HL-60 (cell line): Measurements from ENCODE around the gene DIP2C.

ENCODE experiments used
- DNase-seq, 2 experiments: peaks; one replicate each; pipeline ENCODE4 v3.0.0-alpha.2; 2010 to 2020; ENCODE audit warnings: low read depth in 1 of 2, low spot score in 1 of 2
- H3K27ac ChIP-seq: fragments of 250-450 bp; sonication (Bioruptor Pico); replicated peaks from 2 replicates; pipeline ENCODE4 v1.5.1; 2020; ENCODE audit warnings: mild to moderate bottlenecking, moderate library complexity
- H3K27me3 ChIP-seq: fragments of 250-450 bp; sonication (Bioruptor Pico); 2 replicates; pipeline ENCODE4 v1.5.1; 2021; ENCODE audit warnings: mild to moderate bottlenecking, moderate library complexity; ENCODE audit not compliant: insufficient read depth, poor library complexity, severe bottlenecking
- H3K4me3 ChIP-seq: replicated peaks from 2 replicates; pipeline ENCODE4 v1.5.1; 2011; ENCODE audit warnings: mild to moderate bottlenecking, control low read depth, low read length; ENCODE audit not compliant: insufficient read depth
- GABPA ChIP-seq: IDR thresholded peaks from 2 replicates; pipeline ENCODE4 v1.6.1; 2012; ENCODE audit warnings: low read depth
- POLR2AphosphoS5 ChIP-seq: IDR thresholded peaks from 2 replicates; pipeline ENCODE4 v1.6.1; 2012; ENCODE audit warnings: low read depth
- SPI1 ChIP-seq: IDR thresholded peaks from 2 replicates; pipeline ENCODE4 v1.6.1; 2012; ENCODE audit warnings: low read depth, mild to moderate bottlenecking, borderline replicate concordance
- TF ChIP-seq, protein P1 (sequence below): IDR thresholded peaks from 2 replicates; pipeline ENCODE4 v1.6.1; 2012; ENCODE audit warnings: low read depth; ENCODE audit not compliant: insufficient replicate concordance
- TF ChIP-seq, protein P2 (sequence below): IDR thresholded peaks from one replicate; pipeline ENCODE4 v1.5.1; 2011; ENCODE audit warnings: low read length, control low read depth, inconsistent platforms; ENCODE audit not compliant: insufficient read depth

The DIP2C gene

DNA sequence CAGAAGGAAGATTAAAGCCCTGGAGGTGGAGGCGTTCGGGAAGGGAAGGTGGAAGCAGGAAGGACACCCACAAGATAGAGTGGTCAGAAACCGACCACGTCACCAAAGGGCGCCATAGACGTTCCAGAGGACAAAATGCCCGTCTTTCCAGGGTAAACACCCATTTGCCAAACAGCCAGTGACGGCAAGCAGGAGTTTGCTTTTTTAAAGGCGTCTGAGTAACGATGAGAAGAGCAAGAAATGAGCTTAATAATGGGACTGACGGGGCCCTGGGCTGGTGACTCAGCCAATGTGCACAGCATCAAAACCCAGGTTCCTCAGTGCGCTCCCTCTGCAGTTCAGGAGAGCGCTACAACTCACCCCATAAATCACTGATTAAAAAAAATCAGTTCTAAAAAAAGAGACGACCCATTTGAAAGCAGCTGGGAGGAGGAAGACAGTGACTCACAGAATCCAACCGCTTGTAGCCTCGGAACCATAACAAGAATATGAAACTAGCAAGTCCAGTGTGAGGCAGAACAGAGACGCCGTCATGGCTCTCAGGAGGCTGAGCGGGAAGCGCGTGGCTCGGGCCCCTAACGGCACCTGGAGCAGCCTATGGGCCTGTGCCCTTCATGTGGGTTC is 5.9 kb downstream of the DIP2C start:
- no peak for DNase-seq
- TF ChIP-seq POLR2AphosphoS5, result no peak
- TF ChIP-seq, protein P1, sequence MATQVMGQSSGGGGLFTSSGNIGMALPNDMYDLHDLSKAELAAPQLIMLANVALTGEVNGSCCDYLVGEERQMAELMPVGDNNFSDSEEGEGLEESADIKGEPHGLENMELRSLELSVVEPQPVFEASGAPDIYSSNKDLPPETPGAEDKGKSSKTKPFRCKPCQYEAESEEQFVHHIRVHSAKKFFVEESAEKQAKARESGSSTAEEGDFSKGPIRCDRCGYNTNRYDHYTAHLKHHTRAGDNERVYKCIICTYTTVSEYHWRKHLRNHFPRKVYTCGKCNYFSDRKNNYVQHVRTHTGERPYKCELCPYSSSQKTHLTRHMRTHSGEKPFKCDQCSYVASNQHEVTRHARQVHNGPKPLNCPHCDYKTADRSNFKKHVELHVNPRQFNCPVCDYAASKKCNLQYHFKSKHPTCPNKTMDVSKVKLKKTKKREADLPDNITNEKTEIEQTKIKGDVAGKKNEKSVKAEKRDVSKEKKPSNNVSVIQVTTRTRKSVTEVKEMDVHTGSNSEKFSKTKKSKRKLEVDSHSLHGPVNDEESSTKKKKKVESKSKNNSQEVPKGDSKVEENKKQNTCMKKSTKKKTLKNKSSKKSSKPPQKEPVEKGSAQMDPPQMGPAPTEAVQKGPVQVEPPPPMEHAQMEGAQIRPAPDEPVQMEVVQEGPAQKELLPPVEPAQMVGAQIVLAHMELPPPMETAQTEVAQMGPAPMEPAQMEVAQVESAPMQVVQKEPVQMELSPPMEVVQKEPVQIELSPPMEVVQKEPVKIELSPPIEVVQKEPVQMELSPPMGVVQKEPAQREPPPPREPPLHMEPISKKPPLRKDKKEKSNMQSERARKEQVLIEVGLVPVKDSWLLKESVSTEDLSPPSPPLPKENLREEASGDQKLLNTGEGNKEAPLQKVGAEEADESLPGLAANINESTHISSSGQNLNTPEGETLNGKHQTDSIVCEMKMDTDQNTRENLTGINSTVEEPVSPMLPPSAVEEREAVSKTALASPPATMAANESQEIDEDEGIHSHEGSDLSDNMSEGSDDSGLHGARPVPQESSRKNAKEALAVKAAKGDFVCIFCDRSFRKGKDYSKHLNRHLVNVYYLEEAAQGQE, result no peak
- no peak for TF ChIP-seq GABPA
- no peak for TF ChIP-seq SPI1
- TF ChIP-seq, protein P2, sequence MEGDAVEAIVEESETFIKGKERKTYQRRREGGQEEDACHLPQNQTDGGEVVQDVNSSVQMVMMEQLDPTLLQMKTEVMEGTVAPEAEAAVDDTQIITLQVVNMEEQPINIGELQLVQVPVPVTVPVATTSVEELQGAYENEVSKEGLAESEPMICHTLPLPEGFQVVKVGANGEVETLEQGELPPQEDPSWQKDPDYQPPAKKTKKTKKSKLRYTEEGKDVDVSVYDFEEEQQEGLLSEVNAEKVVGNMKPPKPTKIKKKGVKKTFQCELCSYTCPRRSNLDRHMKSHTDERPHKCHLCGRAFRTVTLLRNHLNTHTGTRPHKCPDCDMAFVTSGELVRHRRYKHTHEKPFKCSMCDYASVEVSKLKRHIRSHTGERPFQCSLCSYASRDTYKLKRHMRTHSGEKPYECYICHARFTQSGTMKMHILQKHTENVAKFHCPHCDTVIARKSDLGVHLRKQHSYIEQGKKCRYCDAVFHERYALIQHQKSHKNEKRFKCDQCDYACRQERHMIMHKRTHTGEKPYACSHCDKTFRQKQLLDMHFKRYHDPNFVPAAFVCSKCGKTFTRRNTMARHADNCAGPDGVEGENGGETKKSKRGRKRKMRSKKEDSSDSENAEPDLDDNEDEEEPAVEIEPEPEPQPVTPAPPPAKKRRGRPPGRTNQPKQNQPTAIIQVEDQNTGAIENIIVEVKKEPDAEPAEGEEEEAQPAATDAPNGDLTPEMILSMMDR, result no peak
- H3K27me3 ChIP-seq, result no peaks in the 10 kb centered on the region
- no peak overlapping the region for H3K27ac ChIP-seq
- H3K4me3 ChIP-seq, result no peak overlapping the region

DNA sequence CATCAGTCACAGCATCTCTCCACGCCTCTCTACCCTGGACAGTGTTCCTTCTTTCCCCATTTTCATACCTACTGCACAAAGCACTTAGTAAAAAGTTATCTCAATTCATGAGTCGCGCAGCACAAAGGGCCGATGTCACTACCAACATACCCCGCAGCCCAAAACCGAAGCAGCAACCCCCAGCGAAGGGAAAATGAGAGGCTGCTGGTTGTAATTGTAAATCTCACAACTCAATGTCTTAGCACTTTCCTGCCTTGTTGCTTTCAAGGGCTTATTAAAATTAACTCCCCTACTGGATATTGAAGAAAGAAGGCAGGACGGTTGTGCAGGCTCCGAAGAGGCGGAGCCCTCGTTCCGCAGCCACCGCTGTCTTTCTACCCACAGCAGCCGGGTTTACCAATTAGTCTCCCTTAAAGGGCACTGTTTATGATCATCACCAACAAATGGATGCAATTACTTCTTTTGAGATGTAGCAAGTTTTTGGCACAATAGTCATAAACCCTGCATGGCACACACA is 6.5 kb downstream of the DIP2C start:
- no peak overlapping the region for H3K4me3 ChIP-seq
- no peaks in the 10 kb centered on the region for H3K27me3 ChIP-seq
- TF ChIP-seq SPI1, result no peak
- no peak for TF ChIP-seq POLR2AphosphoS5
- TF ChIP-seq, protein P2, result no peak
- TF ChIP-seq GABPA, result no peak
- TF ChIP-seq, protein P1, result no peak
- DNase-seq, result no peak
- H3K27ac ChIP-seq, result no peak overlapping the region

DNA sequence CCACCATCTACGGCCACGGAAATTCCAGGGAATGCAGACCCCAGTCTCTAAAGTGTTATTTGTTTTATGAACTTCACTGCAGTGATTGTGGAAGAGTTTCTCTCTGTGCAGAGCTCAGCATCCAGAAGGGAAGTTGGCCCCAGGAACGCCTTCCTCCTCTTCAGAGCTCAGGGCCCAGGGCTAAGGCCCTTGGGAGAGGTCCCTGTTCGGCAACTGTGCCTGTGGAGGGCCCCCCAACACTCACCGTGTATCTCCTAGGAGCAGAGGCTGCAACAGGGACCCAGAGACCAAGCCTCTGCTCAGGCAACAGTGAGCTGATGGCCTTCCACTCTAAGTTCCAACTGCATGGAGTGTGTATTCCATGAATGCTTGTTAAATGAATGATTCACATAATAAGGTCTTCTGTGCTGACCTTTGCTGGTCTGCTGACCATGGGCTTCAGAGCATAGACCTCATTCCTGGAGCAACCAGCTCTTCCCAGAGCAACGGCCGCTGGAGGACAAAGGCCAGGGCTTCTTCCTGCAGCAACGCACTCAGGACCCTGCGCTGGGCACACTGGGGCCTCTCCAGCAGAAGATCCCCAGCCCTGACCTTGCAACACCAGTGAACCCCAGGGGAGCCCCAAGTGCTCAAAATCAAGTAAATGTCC is 7.7 kb downstream of the DIP2C start:
- H3K27ac ChIP-seq, result no peak overlapping the region
- no peak overlapping the region for H3K4me3 ChIP-seq
- H3K27me3 ChIP-seq, result no peaks in the 10 kb centered on the region
- TF ChIP-seq, protein P1, result no peak
- TF ChIP-seq, protein P2, result no peak
- TF ChIP-seq GABPA (no peak), POLR2AphosphoS5 (no peak), SPI1 (no peak)
- DNase-seq, result no peak
